Skeletal muscle cell (primary cell): Measurements from ENCODE around the gene TM9SF3.

Source experiments
- DNase-seq: peaks from one replicate; pipeline ENCODE4 v3.0.0-alpha.2; 2010; ENCODE audit warnings: low read depth
- H3K4me3 ChIP-seq: 2 replicates; pipeline ENCODE4 v1.5.1; 2011; ENCODE audit warnings: low read depth, mild to moderate bottlenecking, control low read depth, low read length, moderate library complexity

Gene TM9SF3

DNA sequence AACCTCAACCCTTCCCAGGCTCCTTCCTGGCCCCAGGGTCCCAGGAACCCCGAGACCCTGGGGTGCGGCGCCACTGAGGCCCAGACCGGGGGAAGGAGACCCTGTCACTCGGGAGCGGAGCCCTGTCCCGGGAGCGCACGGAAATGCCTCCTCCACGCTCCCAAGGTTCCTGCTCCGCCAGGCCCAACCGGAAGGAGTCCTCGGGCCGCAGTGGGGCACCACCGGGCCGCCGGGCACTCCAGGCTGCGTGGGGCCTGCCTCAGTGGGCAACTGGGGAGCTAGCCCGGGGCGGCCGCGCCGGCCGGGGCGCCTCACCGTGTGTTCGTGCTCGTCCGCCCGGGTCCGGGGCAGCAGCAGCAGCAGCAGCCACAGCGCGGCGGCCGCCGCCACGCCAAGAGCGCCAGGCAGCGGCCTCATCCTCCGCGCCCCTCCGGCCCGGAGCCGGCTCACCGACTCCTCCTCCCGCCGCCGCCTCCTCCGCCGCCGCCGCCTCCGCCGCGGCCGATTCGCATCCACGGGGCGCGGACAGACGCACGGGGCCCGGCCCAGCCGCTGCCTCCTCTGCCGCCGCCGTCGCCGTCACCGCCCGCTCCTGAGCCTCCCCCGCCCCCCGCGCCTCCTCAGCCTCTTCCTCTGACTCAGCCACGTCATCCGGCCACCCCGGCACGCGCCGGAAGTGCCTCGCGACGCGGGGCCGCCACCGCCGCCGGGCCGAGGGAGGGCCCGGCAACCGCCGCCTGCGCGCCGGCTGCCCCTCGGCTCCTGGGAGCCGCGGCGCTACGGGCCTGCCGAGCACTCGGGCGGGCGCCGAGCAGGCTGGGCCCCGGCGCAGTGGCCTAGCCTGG is at the start of gene TM9SF3:
TM9SF3 (minus strand) TSS at position 594 of the 845 bp plus-strand sequence; CDS start at position 417, 177 bp downstream.
- peak within 1 kb of the TSS; percentile 82 for H3K4me3 ChIP-seq
- peak; percentile 54 for DNase-seq

DNA sequence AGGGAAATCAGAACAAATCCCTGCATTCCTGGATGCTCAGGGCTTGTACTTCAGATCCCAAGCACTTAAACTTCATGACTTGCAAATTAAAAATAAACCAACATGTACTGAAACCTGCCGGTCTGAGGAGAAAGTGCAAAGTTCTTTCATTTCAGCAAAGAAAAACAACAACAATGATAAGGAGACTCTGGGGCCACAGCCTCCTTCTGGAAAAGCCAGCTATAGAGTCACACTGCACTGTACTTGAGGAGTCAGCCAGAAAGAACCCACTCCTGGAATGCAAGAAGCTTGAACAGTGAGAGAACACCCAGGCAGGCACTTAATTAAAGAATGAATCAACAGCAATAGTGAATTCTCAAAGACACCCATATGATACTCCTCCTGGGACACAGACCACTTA is 49.7 kb upstream of the TM9SF3 start:
- no peak overlapping the region for H3K4me3 ChIP-seq
- no peak for DNase-seq

DNA sequence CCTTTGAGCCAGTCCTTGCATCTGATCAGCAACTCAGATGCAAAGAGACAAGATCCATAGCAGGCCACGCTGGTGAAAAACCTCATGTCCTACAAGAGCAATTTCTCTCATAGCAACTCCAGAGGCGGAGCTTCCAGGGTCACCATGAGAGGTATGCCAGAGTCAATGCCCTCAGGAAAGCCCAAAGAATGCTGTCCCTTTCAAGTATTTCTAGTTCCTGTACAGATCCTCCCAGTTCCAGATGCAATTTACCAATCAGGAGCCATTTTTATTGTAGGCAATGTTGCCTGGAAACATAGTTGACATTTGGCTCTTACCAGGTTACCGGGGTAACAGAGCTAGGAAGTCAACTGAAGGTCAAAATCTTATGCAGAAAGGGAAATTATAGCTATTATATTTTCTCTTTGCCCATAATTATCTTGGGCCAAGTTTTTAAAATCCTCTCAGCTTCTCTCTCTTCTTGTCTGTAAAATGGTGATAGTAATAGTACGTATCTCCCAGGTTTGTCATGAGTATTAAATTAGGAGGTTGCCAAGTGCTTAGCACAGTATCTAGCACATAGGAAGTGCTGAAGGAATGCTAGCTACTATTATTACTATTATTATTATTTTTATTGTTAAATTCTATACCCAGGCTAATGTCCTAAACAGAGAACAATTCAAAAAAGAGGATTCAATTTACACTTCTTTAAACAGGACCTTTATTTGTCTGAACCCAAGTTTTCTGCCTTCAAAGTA is 46.3 kb upstream of the TM9SF3 start:
- no peak for DNase-seq
- H3K4me3 ChIP-seq: no peak overlapping the region

DNA sequence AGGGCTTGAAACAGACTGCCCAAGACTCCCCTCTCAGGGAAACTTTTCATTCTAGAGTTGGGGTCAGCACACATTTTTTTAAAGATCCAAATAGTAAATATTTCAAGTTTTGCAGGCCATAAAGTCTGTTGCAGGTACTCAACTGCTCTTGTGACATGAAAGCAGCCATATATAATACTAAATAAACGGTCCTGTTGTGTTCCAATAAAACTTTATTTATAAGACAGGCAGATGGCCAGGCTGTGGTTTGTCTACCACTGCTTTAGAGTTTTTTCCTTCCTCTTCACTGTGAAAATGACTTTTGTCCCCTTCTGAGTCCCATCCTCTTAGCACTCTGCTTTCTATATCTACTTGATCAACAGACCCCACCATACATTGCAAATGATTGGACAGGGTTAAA is 40.5 kb upstream of the TM9SF3 start:
- no peak overlapping the region for H3K4me3 ChIP-seq
- DNase-seq: no peak

DNA sequence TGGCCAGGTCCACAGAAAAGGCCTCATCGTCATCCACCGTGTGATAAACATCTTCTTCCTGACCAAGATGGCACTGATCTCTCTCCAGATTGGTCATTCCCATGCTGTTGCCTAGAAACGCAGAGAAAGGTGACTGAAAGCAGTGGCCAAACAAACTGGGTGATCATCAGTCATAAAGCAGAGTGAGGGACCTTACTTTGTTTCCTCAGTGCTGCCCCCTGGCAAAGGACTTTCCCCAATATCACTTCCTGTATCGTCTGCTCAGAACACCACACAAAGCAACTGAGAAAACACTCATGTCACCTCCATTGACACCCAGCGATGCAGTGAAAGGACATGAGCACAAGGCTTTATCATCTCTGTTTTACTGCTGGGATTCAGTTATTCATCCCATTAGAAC is 40.0 kb upstream of the TM9SF3 start:
- H3K4me3 ChIP-seq: no peak overlapping the region
- no peak for DNase-seq

DNA sequence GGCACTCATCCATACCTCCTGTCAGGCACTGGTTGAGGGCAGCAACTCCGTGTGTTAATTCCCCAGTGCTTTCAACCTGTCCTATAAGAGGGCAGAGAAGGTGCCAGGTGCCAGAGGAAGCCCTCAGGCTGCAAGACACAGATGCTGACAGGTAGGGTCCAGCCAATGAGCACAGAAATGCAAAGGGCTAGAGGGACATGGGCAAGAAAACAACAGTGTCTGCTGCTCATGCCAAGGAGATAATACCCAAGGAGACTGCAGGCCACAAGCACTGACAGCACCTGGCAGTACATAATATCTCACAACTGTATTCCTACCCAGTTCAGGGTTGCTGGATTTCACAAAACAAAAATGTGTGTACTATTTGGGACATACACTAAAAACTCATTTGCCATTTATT is 38.4 kb upstream of the TM9SF3 start:
- no peak overlapping the region for H3K4me3 ChIP-seq
- no peak for DNase-seq

DNA sequence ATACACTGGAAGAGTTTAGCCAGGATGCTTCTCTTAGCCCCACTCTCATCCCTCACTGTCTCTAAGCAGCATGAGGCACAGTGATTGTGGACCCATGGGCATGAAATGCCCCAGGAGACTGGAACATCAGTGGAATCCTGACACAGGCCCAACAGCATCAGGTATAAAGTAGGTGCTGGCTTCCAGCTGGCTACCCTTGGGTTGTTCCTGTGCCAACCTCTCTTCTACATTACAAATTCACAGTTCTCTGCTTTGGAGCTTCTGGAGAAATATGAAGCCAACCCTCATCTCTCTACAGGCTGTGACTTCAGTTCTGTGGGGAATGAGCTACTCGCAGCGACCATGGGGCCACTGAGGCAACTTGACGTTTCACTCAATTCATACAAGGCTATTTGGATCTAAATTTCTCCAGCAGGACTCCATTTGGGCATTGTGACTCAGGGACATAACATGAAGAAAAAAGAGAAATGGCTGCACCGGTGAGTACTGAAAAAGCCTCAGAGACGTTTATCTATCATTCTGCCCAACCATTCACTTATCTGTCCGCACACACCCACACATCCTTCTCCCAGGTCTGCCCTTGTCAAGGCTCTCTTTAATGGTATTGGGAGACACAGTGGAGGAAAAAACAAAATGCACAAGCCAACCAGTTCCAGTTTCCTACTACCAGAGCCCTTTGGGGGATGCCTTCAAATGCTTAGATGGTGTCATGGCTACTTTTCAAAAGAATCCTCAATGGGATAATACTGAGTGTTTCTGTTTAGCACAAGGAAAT is 35.4 kb upstream of the TM9SF3 start:
- DNase-seq: no peak
- no peak overlapping the region for H3K4me3 ChIP-seq

DNA sequence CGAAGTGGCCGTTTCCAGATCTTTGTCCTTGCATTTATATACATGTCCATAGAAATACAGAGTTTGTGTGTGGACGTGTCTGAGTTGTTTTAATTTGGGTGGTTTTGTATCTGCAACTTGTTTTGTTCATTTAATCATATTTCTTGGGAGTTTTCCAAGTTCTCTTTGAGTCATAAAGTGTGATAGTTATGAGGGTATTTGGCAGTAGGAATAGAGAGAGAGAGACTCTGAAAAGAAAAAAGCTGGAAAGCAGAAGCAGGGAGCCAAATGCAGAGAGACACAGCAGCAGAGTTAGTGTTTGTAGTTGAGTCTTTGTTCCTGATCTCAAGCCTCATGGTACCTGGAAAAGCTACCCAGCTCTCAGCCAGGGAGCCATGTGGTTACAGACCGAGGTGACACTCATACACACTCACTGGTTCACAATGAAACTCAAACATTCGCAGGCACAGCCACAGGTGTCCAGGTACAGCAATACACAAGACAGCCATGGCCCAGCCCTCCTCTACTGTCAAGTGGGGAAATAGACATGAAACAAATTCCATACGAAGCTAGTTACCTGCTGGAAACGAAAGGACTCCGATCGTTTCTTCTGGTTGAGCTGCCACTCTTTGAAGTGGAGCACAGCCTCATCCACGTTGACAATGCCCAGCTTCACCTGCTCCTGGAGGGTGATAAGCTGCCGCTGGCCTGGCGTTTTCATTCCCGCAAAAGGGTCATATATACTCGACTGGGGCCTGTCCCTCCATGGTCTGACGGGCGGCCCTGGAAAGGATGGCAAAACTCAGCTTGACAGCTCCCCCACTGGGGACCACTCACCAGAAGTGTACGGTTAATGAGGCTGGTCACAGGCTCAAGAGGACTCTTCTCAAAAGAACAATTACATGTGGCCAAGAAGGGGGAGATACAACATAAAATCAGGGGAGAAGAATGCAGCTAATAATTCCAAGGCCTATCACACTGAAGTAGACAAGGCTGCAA is 33.3 kb upstream of the TM9SF3 start:
- no peak for DNase-seq
- H3K4me3 ChIP-seq: no peak overlapping the region

DNA sequence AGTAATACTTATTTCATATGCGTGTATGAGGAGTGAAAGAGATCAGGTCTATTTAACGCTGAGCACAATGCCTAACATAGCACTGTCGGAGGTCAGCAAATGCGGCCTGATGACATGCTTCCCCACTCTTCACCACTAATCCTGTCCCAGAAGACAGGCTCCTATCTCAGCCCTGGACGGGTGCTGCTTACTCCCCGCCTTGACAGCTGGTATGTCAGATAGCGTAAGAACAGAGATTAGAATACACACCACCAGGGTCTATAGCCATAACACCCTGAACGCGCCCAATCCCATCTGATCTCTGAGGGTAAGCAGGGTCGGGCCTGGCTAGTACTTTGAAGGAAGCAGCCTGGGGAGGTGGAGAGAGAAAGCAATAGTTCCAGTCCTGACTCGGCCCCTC is 32.3 kb upstream of the TM9SF3 start:
- H3K4me3 ChIP-seq: no peak overlapping the region
- no peak for DNase-seq

DNA sequence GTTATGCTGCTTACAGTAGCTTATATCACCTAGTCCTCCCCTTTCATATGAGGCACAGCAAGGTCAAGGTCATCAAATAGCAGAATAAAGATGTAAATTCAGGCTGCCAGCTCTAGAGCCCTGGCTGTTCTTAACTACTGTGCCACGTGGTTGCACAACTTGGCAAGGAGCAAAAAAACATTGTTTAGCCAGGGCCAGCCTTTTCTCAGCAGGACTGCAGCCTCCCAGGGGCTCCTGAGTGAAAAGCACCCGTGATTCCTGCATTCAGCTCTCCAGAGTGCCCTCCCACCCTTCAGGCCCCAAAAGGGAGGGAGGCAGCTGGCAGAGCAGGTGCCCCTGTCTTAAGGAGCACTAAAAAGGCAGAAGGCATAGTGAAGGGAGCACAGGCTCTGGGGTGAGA is 31.8 kb upstream of the TM9SF3 start:
- H3K4me3 ChIP-seq: no peak overlapping the region
- DNase-seq: no peak

DNA sequence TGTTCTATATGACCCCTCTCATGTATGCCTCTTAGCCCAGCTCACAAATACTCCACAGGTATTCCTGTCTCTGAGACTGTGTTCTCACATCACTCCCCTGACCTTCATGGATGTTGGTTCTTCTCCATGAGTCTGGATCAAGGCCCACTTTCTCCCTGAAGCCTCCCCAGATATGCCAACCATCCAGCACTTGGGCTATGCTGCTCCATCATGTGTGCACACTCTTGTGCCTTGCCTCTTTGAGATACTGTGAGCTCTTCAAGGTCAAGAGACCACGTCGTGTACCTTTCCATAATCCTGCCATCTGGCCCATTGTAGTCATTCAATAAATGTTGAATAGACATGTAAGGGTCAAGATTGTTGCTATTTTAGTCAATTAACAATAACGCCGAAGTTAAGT is 30.1 kb upstream of the TM9SF3 start:
- H3K4me3 ChIP-seq: no peak overlapping the region
- DNase-seq: no peak

DNA sequence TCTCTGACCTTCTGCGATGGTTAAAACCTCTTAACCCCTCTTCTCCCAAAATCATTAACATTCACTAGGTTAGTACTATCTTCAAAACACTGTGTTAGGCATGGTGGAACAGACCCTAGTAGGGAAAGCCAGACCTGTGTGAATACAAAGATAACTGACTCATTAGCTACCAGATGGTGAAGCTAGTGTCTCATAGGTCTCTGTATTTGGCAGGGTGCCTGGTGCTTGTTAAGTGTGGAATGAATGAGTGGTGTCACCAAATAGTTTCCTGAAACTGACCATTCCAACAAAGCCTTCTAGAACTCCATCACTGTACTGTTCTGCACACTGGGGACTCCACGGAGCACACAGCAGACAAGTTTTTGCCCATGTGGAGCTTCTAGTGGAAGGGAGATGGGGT is 27.7 kb upstream of the TM9SF3 start:
- H3K4me3 ChIP-seq: no peak overlapping the region
- peak; percentile 65 for DNase-seq

DNA sequence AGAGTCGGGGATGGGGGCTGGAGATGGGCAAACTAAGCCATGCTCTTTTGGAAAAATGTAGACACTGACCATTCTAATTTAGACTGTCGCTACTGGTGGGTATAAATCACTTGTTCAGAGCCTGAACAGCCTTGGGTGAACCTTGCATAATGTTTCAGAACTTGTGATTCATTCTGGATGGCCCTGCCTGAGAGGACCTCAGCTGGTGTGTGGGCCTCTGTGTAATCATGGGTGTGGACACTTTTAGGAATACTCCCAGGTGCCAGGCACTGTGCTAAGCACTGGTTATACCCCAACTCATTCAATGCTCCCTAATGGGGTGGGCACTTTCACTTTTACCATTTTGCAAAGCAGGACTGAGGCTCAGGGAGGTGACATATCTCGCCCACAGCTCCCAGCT is 26.8 kb upstream of the TM9SF3 start:
- no peak for DNase-seq
- no peak overlapping the region for H3K4me3 ChIP-seq

DNA sequence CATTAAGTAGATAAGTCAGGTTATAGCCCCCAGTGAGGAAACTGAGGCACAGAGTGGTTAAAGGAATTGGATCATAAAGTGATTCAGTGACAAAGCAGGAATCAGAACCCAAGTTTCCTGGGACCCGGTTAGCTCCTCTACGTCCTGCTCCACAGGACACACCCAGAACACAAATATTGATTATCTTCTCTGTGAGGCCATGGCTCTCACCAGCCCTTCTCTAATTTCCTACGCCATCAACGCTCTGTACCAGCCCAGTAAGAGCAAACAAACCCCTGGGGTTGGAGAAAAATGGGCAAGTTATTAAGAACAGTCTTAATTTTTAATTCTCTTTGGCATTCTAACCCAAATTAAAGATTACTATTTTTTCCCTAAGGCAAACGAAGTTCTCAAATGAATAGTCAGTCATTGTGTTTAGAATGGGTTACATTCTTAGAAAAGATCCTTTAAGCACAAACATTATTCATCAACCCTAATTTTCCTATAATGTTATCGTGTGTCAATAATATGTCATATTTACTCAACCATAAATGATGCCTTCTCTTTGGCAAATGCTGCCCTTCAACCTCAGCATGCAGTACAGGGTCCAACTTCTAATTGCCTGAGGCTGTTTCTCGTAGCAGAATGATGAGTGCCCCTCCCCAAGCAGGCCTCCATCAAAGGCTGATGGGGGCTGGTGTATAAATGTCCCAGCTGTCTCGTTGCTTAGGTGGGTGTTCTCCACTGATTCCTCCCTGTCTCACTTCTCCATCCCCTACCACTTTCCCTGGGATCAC is 25.4 kb upstream of the TM9SF3 start:
- DNase-seq: no peak
- H3K4me3 ChIP-seq: no peak overlapping the region

DNA sequence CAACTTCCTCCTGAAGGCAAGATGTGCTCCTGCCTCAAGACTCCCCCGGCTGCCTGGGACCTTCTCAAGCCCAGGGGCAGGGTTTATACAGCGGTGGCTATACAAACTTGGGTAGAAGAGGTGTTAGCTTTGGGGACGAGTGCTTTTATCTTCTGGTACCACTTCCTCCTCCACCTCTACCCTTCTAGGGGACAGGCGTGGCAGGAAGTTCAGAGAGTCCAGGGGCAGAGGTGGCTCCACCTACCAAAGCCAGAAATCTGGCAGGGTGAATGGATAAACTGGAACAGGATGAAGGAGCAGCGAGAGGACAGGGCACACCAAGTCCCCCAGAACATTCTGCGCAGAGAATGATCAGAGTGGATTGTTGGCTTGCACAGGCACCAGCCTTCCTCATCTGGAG is 24.0 kb upstream of the TM9SF3 start:
- DNase-seq: no peak
- no peak overlapping the region for H3K4me3 ChIP-seq

DNA sequence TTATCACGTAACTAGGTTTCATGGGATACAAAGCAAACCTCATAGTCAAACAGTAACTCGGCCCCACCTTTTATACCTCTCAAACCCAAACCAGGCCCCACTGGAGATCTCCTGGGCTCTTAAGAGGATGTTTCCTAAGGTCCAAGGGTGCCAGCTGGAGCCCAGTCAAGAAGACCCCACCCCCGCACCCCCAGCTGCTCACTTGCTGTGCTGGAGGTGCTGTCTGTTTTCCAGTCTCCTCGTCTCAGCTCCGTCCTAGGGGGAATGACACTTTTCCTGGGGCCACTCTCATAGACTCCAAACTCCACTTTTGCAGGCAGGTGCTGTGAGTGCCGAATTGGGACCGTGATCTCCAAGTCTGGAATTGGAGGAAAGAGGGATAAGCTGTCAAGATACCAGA is 22.7 kb upstream of the TM9SF3 start:
- H3K4me3 ChIP-seq: no peak overlapping the region
- DNase-seq: no peak

DNA sequence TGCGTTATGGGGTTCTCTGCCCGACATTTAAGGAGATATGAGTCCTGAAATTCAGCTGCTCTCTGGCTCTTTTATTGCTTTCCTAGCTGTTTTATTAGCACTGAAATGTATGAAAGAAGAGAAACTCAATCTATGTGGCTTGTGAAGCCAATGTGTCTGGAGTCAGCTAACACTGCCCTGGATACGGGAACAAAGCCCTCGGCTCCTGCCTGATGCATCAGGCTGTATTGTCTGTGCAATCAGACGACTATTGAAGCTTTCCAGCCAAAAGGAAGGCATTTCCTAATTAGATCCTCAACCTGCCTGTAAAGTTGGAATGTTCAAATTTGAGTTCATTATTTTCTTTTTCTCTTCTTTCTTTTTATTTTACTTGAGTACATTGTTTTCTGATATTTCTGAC is 22.0 kb upstream of the TM9SF3 start:
- no peak for DNase-seq
- H3K4me3 ChIP-seq: no peak overlapping the region

DNA sequence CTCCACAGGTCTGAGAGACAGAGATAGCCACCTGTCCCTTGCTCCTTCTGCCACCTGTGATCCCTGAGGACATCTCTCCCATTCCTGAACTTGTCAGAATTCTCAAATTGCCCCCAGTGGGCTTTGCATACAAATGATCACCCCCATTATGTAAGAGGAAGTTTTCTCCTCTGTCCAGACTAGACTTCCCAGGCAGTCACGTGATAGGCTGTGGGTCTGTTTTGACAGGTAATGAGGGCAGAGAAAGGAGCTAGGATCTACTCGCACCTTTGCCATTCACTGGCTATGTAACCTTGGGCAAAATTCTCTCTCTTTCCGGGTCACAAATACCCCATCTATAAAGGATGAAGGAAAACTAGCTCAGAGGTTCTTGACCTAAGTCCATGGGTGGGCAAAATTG is 21.4 kb upstream of the TM9SF3 start:
- no peak for DNase-seq

More for the DNA sequence above, 21.4 kb upstream of the TM9SF3 start:
- no peak overlapping the region for H3K4me3 ChIP-seq
